GM12864 (cell line): ENCODE data around the gene RUNDC3A.
"Not testable (repeated sequence)": the region's sequence is repeated elsewhere in the genome, so short reads cannot be mapped to it uniquely, and the experiment has no call there.

Experiments used
- DNase-seq: peaks from one replicate; pipeline ENCODE4 v3.0.0-alpha.2; 2011; ENCODE audit warnings: low read depth
- H3K4me3 ChIP-seq: 2 replicates; pipeline ENCODE4 v1.5.1; 2011; ENCODE audit warnings: mild to moderate bottlenecking, low read depth, low read length, control low read depth
- TF ChIP-seq, protein P1 (sequence below): IDR thresholded peaks from 2 replicates; pipeline ENCODE4 v1.5.1; 2011; ENCODE audit warnings: low read depth, mild to moderate bottlenecking, moderate library complexity, low read length, control low read depth, inconsistent platforms; ENCODE audit errors: missing control alignments

Gene RUNDC3A

DNA sequence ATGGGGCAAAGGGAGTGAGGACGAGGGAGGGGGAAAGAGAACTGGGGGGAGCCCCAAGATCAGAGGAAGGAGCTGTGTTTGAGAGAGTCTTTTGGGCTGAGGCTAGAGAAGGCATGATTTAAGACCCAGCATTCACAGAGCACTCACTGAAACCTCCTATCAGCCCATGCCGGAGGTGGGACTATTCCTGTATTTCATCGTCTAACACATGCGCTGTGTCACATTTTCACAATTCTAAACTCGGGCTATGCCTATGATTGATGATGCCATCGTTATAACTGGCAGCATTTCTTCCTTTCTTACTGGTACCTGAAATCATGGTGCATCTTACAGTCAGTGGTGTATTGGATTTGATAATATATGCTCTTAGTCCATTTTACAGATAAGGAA is 51.7 kb downstream of the RUNDC3A start:
- H3K4me3 ChIP-seq: no peak overlapping the region
- TF ChIP-seq, protein P1, sequence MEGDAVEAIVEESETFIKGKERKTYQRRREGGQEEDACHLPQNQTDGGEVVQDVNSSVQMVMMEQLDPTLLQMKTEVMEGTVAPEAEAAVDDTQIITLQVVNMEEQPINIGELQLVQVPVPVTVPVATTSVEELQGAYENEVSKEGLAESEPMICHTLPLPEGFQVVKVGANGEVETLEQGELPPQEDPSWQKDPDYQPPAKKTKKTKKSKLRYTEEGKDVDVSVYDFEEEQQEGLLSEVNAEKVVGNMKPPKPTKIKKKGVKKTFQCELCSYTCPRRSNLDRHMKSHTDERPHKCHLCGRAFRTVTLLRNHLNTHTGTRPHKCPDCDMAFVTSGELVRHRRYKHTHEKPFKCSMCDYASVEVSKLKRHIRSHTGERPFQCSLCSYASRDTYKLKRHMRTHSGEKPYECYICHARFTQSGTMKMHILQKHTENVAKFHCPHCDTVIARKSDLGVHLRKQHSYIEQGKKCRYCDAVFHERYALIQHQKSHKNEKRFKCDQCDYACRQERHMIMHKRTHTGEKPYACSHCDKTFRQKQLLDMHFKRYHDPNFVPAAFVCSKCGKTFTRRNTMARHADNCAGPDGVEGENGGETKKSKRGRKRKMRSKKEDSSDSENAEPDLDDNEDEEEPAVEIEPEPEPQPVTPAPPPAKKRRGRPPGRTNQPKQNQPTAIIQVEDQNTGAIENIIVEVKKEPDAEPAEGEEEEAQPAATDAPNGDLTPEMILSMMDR: no peak
- DNase-seq: no peak

DNA sequence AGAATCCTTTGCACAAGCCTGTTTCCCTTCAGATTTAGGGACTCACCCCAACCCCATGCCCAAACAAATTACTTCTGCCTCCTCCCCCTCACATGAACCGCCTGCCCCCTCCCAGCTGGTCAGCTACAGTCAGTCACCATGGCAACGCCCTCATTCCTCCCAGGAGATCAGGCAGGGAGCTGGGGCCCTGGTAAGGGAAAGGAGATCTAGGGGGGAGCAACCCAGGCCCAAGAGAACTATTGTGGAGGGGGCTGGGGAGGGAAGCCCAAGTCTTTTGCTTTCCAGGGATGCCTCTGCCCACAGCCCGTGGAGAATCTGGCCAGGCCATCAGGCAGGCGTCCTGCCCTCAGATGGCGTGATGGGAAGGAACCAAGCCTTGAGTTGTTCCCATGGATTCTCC is 52.4 kb downstream of the RUNDC3A start:
- H3K4me3 ChIP-seq: no peak overlapping the region
- no peak for DNase-seq

DNA sequence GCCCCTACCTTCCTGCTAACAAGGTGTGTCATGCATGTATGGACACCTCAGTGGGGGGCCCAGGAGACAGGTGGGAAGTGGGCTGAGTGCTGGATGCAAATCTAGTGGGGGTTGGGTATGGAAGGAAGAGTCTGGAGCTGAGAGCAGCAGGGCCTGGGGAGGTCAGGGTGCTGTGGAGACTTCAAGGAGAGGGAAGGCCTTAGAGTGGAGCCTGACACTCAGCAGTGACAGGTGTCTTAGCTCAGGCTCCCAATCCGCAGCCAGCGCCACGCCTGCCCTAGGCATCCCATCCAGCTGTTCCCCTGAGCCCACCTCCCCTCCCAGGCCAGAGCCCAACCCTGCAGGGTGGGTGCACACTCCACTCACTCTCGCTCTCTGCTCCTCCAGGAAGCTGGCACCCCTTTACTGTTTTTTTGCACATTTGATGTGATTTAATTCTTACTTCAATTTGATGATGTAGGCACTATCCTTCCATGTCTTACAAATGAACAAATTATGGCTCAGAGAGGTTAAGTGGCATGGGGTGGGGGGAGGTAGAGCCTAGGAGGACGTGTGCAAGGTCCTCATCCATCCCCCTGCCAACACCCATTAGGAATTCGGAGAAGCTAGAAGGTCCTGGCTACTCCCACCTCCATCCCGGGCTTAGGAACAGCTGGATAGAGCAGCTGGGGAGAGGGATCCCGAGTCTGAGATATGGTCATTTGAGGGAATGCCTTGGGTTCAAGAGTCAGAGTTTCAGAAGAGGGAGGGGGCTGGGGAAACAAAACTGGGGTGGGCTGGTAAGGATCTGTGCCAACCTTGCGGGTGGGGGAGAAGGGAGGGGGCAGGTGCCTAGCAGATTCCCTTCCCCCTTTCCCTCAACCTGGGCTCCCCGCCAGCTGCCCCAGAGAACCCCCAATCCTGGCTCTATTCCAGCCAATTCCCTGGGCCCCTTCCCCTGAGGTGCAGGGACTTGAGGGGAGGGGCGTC is 53.2 kb downstream of the RUNDC3A start:
- DNase-seq: no peak
- TF ChIP-seq, protein P1: no peak
- no peak overlapping the region for H3K4me3 ChIP-seq

More for the DNA sequence above, 52.4 kb downstream of the RUNDC3A start:
- TF ChIP-seq, protein P1: no peak

DNA sequence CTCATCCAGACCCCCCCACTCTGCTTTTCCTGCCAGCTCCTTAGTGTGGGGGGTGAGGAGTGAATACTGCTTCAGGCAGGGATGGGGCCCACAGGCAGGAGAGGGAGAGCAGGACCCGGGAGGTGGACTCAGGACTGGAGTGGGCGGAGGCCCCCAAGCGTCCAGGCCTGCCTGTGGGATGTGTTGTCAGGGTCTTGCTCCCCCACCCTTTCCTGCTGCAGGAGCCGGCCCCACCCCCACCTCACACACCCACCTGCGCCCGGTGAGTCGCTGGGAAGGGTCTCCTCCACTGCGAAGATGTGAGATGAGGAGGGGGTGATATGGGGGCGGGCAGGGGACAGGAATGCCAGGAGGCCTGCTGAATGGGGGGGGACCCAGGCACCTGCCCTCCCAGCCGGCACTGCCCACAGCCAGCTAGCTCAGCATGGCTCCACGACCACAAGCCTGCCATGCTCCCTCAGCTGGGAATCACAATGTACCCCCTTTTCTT is 54.1 kb downstream of the RUNDC3A start:
- peak overlapping the region; percentile 62; the same call in 1 of the 2 replicates for H3K4me3 ChIP-seq
- no peak for DNase-seq
- TF ChIP-seq, protein P1: no peak

DNA sequence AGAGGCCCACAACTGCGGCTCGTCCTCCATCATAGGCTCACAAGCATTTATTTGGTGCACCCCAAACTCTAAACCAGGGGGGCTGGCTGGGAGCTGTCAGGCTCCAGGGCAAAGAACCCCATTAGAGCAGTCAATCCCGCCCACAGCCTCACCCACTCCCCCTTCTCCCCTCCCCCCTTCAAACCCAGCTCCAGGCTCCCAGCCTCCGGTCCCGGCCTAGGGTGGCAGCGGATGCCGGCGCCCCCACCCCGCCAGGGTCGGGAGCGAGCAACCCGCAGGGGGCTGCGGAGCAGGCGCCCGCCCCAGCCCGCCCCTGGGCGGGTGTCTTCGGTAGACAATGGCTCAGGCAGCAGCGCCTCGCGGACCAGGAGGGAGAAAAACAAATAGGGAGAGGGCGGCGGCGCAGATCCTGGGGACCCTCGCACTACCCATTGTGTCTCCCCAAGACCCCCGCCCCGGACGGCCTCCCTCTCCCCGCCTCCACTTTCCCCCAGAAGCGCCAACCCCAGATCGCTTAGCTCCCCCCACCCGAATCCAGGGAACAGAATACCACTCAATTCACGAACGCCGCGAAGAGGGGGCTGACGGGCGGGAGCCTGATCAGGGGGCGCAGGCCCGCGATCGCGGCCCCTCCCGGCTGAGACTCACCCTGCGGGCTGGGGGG is 54.7 kb downstream of the RUNDC3A start:
- DNase-seq: no peak
- TF ChIP-seq, protein P1: no peak
- peak overlapping the region; percentile 62 for H3K4me3 ChIP-seq

DNA sequence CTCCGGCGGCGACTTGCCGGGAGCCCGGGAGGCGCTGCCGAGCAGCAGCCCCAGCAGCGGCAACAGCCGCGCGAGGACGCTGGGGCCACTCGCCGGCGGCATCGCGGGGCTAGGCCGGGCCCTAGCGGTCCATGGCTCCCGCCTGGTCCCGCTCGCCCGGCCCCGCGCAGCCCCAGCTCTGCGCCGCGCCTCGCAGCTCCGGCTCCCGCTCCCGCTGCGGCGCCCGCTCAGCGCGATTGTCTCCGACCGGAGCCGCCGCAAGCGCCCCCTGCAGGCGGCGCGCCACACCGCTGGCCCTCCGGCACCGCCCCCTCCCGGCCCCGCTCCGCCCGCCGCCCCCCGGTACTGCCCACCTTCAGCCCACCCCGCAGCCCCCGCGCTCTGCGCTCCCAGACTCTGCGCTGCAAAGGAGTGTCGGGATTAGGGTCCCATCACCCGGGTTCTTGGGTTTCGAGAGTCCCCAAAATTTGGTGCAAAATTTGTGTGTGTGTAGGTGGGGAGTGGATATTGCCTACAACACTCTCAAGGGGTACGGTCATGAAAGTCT is 55.3 kb downstream of the RUNDC3A start, which contains the start of gene FAM171A2:
FAM171A2 (minus strand) TSS at position 241 of the 547 bp plus-strand sequence; CDS start at position 102, 139 bp downstream.
- H3K4me3 ChIP-seq: peak within 1 kb of the TSS; percentile 62
- no peak for DNase-seq
- TF ChIP-seq, protein P1: peak; percentile 64

DNA sequence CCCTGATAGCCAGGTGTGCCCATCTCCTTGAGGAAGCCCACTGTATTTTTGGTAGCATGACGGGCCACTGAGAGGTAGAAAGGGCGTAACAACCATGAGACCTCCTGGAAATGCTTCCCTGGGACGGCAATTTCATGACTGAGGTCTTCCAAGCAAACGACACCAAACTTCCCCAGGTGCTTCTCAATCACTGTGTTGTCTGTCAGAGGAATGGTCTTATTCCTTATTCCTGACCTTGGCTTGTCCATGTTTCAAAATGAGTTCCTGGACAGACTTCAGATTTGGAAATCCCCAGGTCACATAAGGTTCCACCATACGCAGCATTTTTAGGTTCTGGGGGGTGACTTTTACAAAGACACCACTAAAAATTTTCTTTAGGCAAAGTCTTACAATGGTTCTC is 56.6 kb downstream of the RUNDC3A start:
- H3K4me3 ChIP-seq, DNase-seq: not testable (repeated sequence)
